ENCODE results near the gene PIWIL1.

DNA sequence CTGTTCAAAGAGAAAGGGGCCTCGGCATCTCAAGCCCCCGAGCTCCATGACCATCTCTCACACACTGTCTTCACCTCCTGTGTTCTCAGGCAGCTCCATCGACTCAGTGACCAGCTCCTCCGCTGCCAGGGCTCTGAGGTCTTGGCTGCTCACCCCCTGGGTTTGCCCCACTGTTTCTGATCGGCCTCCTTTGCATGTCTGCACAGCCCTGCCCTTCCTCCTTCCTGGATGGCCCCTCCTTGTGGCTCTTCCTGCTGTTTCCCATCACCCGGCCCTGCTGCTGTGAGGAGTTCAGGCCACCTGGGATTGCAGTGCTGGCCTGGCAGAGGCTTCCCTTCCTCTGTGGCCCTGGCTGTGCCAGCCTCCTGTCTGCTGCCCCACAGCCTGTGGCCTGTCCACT, 38.1 kb upstream of the PIWIL1 start:
- TF ChIP-seq CTCF (IDR thresholded peaks at IDR 0.05): no peak
- no peak for TF ChIP-seq POLR2A (IDR thresholded peaks at IDR 0.05)
